ENCODE measurements around the gene MCC. TPM values are rescaled to one million over a fixed set of nuclear protein-coding genes. Genes with fewer than 3 reads are reported as not detected.

MCC gene
- total and polyA plus RNA-seq, 12 donors: 1.8 to 12.6 (median 8.9) TPM

DNA sequence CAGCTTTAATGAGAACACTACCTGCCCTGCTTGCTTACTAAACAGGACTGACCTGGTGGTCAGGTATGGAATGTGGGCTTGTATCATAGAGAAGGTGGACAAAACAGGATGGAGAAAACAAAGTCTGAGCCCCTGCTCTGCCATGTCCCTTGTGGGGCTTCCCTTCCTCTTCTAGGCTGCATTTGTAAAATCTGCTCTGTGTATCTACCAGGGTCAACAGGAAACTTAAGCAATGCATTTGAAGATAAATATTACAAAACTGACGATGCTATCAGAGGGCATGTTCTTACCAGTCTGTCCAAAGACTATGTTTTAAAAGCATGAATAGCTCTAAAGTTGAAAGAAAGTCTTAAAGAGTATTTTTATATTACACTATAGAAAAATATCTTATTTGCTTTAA is 282.9 kb downstream of the MCC start:
- DNase-seq: no peak
- H3K4me1 ChIP-seq (replicated peaks in 1 of 2): peaks cover 0 to 13% of the 10 kb centered on the region in 2 donors
- intact Hi-C loops (cut with DNase I): no loop called here

DNA sequence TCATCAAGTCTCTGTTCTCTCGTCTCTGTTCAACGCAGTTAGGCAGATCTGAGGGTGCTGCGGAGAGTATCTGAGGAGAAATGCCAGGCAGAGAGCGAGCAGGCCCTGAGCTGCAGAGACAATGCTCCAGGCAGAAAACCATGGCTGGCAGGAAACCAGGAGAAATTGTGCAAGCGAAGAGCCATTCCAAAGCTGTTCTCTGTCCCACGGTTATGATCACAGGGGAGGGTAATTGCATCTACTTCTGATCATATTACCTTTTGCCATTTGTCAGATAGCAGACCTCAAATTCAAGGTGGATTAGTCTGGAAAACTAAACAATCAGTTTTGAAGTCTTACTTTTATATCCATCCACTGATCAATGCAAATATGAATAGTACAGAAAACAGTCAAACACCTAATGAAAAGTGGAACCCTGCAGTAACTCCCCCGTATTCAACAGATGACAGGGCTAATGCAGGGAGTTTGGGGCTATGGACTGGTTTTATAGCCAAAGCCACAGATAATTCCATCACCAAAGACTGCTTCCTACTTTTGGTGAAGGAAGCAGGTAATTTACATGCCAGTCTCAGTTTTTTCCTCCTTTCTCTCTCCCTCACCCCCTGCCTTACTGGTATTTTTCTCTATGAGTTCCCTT is 283.6 kb downstream of the MCC start:
- H3K36me3 ChIP-seq (replicated peaks in 1 of 2): no peaks in the 10 kb centered on the region
- intact Hi-C loops (cut with DNase I): no loop called here
- H3K4me3 ChIP-seq: no peak overlapping the region
- no peaks in the 10 kb centered on the region for H3K9me3 ChIP-seq (replicated peaks in 1 of 3)
- H3K4me1 ChIP-seq (replicated peaks in 1 of 2): peaks cover 0 to 13% of the 10 kb centered on the region in 2 donors
- no peaks in the 10 kb centered on the region for H3K27me3 ChIP-seq
- WGBS, 4 donors: 72 to 85% (median 80%) methylated on average over 7 of the region's 7 CpGs
- no peak for TF ChIP-seq POLR2A (IDR thresholded peaks at IDR 0.05)
- TF ChIP-seq, protein P1, sequence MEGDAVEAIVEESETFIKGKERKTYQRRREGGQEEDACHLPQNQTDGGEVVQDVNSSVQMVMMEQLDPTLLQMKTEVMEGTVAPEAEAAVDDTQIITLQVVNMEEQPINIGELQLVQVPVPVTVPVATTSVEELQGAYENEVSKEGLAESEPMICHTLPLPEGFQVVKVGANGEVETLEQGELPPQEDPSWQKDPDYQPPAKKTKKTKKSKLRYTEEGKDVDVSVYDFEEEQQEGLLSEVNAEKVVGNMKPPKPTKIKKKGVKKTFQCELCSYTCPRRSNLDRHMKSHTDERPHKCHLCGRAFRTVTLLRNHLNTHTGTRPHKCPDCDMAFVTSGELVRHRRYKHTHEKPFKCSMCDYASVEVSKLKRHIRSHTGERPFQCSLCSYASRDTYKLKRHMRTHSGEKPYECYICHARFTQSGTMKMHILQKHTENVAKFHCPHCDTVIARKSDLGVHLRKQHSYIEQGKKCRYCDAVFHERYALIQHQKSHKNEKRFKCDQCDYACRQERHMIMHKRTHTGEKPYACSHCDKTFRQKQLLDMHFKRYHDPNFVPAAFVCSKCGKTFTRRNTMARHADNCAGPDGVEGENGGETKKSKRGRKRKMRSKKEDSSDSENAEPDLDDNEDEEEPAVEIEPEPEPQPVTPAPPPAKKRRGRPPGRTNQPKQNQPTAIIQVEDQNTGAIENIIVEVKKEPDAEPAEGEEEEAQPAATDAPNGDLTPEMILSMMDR (IDR thresholded peaks at IDR 0.05): no peak
- peak overlapping the region in 1 of 5 donors; percentile 20 for H3K27ac ChIP-seq
- peak; percentile 35 to 86 (median 51) for DNase-seq

More for the DNA sequence above, 282.9 kb downstream of the MCC start:
- TF ChIP-seq, protein P1 (IDR thresholded peaks at IDR 0.05): no peak
- TF ChIP-seq POLR2A (IDR thresholded peaks at IDR 0.05): no peak
- Histone ChIP-seq H3K27ac (no peak overlapping the region), H3K4me3 (no peak overlapping the region), H3K27me3 (no peaks in the 10 kb centered on the region), H3K36me3 (replicated peaks in 1 of 2) (no peaks in the 10 kb centered on the region), H3K9me3 (replicated peaks in 1 of 3) (no peaks in the 10 kb centered on the region)
- 34 to 63% (median 40%) methylated on average over 1 of the region's 1 CpG for WGBS, 4 donors

DNA sequence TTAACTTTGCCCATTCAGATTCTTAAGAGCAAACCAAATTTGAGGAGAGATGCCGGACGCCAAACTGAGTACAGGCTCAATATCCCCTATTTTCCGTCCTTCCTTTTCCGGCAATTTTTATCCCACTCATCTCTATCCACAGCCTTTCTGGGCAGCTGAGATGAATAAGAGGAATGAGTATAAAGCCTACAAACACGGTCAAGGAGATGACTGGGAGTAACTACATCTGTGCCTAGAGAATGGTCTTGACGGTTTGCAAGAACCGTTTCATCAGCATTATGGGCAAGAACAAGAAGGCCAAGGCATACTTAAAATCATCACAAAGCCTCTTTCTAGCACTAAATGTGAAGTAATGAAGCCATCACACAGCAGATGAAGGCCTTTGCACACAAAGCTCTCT is 284.3 kb downstream of the MCC start:
- no peak for DNase-seq
- no peaks in the 10 kb centered on the region for H3K36me3 ChIP-seq (replicated peaks in 1 of 2)
- no peak for TF ChIP-seq POLR2A (IDR thresholded peaks at IDR 0.05)
- TF ChIP-seq, protein P1 (IDR thresholded peaks at IDR 0.05): no peak
- no peaks in the 10 kb centered on the region for H3K9me3 ChIP-seq (replicated peaks in 1 of 3)
- WGBS, 4 donors: 90 to 95% (median 92%) methylated on average over 7 of the region's 7 CpGs
- intact Hi-C loops (cut with DNase I): no loop called here
- H3K27ac ChIP-seq: no peak overlapping the region
- no peak overlapping the region for H3K4me3 ChIP-seq
- H3K27me3 ChIP-seq: no peaks in the 10 kb centered on the region
- peaks cover 0 to 13% of the 10 kb centered on the region in 2 donors for H3K4me1 ChIP-seq (replicated peaks in 1 of 2)

DNA sequence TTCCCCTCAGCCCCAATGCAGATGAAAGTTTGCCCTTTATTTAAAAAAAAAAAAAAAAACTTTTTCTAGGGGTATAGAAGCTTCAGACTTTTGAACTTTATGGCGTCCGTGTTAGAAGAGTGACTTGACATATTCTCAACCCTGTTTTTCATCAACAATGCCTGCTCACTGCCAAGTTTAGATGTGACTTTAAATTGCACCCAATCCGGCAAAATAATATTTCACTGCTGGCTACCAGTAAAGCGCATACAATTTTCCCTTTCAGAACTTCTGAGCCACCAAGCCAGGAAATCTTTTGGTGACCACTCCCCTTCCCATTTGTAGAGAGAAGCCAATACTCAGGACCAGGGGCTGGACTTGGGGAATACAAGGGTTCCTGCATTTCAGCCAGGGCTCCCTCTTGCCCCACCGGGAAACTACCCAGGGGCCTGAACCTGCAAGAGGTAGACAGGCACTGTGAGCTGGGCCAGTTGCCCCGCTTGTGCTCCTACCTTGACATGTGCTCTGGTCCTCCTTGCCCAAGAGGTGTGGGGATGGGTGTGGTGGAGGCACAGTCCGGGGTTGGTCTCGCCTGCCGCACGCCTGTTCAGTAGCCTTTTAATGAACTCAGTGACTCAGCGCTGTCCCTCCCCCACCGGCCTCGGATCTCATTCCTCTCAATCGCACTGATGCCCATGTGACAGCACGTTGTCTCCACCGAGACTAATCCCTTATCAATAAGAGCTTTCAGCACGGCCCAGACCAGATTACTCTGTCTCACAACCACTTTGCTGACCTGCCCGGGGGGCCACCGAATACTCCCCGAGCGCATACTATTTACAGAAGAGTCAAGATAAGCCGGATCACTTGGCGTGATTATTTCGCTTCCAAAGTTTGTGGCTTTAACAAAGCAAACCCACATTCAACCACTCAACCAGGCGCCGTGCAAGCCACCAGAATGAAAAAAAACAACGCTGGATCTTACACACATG is 285.2 kb downstream of the MCC start:
- 79 to 88% (median 80%) methylated on average over 26 to 27 of the region's 27 CpGs for WGBS, 4 donors
- no peak overlapping the region for H3K4me3 ChIP-seq
- H3K27ac ChIP-seq: no peak overlapping the region
- H3K9me3 ChIP-seq (replicated peaks in 1 of 3): no peaks in the 10 kb centered on the region
- intact Hi-C loops (cut with DNase I): no loop called here
- DNase-seq: peak in 3 of 7 donors; percentile 26 to 83 (median 28)
- TF ChIP-seq, protein P1 (IDR thresholded peaks at IDR 0.05): no peak
- no peak for TF ChIP-seq POLR2A (IDR thresholded peaks at IDR 0.05)
- peaks cover 0 to 13% of the 10 kb centered on the region in 2 donors for H3K4me1 ChIP-seq (replicated peaks in 1 of 2)
- H3K27me3 ChIP-seq: no peaks in the 10 kb centered on the region
- H3K36me3 ChIP-seq (replicated peaks in 1 of 2): no peaks in the 10 kb centered on the region
